K562 (cell line): ENCODE data around the gene UNC80. TPM values are rescaled to one million over a fixed set of nuclear protein-coding genes. Genes with fewer than 3 reads are reported as not detected.

Experiments
- C11orf30 ChIP-seq: fragments of 450-650 bp; IDR thresholded peaks from 2 replicates; pipeline ENCODE4 v1.6.1; 2016; ENCODE audit warnings: low read depth, mild to moderate bottlenecking
- FOXA3 ChIP-seq, 2 experiments: fragments of 450-650 bp in 1 of 2; sonication (generic) in 1 of 2; formaldehyde crosslinking; IDR thresholded peaks in 1 of 2; conservative IDR thresholded peaks in 1 of 2; 2 replicates each; pipeline versions ENCODE4 v1.4.0 to v1.8.0; 2020 to 2022; ENCODE audit warnings: mild to moderate bottlenecking in 2 of 2, missing genetic modification reagents in 1 of 2
- FUS ChIP-seq: fragments of 200-400 bp; formaldehyde crosslinking; optimal IDR thresholded peaks from 2 replicates; pipeline ENCODE3; 2017; ENCODE audit warnings: low read depth, low read length
- HDAC3 ChIP-seq: fragments of 450-650 bp; IDR thresholded peaks from 2 replicates; pipeline ENCODE4 v1.6.1; 2018; ENCODE audit warnings: borderline replicate concordance, mild to moderate bottlenecking, moderate library complexity; ENCODE audit not compliant: partially characterized antibody
- HLTF ChIP-seq: fragments of 450-650 bp; IDR thresholded peaks from 2 replicates; pipeline ENCODE4 v1.6.1; 2016
- JUNB ChIP-seq: fragments of 450-650 bp; formaldehyde crosslinking; conservative IDR thresholded peaks from 2 replicates; pipeline ENCODE4 v1.4.0; 2020; ENCODE audit warnings: mild to moderate bottlenecking
- JUND ChIP-seq, 2 experiments: IDR thresholded peaks; 2 replicates in 1 of 2; 3 replicates in 1 of 2; pipeline ENCODE4 v1.6.1; 2011; ENCODE audit warnings: borderline replicate concordance in 2 of 2, low read depth in 2 of 2, low read length in 2 of 2, improper control_type of control experiment in 1 of 2, missing biosample characterization in 1 of 2, missing genetic modification characterization in 1 of 2, missing genetic modification reagents in 1 of 2
- KDM1A ChIP-seq, 2 experiments: fragments of 450-650 bp; IDR thresholded peaks; 2 replicates each; pipeline ENCODE4 v1.6.1; 2016; ENCODE audit warnings: mild to moderate bottlenecking in 2 of 2
- MAFF ChIP-seq: IDR thresholded peaks from 2 replicates; pipeline ENCODE4 v1.6.1; 2012; ENCODE audit warnings: low read length, improper control_type of control experiment
- POLR2G ChIP-seq: fragments of 200-400 bp; formaldehyde crosslinking; IDR thresholded peaks from 2 replicates; pipeline ENCODE4 v1.6.1; 2017; ENCODE audit warnings: low read depth, mild to moderate bottlenecking, antibody characterized with exemption, low read length, moderate library complexity
- PREB ChIP-seq: sonication (generic); formaldehyde crosslinking; IDR thresholded peaks from 2 replicates; pipeline ENCODE4 v1.8.1; 2023; ENCODE audit warnings: mild to moderate bottlenecking, missing genetic modification reagents
- RAD51 ChIP-seq: fragments of 450-650 bp; IDR thresholded peaks from 2 replicates; pipeline ENCODE4 v1.7.1; 2016; ENCODE audit warnings: low read depth, mild to moderate bottlenecking, borderline replicate concordance
- SIN3A ChIP-seq, 2 experiments: fragments of 150-350 bp in 1 of 2; IDR thresholded peaks; 2 replicates each; pipeline ENCODE4 v1.6.1; 2011 to 2016; ENCODE audit warnings: borderline replicate concordance in 2 of 2, low read depth in 2 of 2, low read length in 2 of 2, mild to moderate bottlenecking in 2 of 2, moderate library complexity in 2 of 2; ENCODE audit not compliant: control insufficient read depth in 1 of 2
- SMARCA4 ChIP-seq: fragments of 450-650 bp; IDR thresholded peaks from 2 replicates; pipeline ENCODE4 v1.6.1; 2016
- SMARCC2 ChIP-seq: fragments of 450-650 bp; IDR thresholded peaks from 2 replicates; pipeline ENCODE4 v1.6.1; 2017; ENCODE audit warnings: antibody characterized with exemption, moderate library complexity, mild to moderate bottlenecking, low read depth
- THRB ChIP-seq: fragments of 450-650 bp; formaldehyde crosslinking; conservative IDR thresholded peaks from 2 replicates; pipeline ENCODE4 v1.4.0; 2022; ENCODE audit warnings: mild to moderate bottlenecking, missing genetic modification characterization
- XRCC5 ChIP-seq: fragments of 200-400 bp; formaldehyde crosslinking; IDR thresholded peaks from 2 replicates; pipeline ENCODE4 v1.6.1; 2017; ENCODE audit warnings: low read depth, mild to moderate bottlenecking, low read length
- YY1 ChIP-seq, 3 experiments: IDR thresholded peaks; 2 replicates each; pipeline ENCODE4 v1.6.1; 2011; ENCODE audit warnings: low read length in 2 of 3, mild to moderate bottlenecking in 2 of 3, moderate library complexity in 2 of 3, borderline replicate concordance in 1 of 3, control low read depth in 1 of 3, low read depth in 1 of 3; ENCODE audit not compliant: insufficient read depth in 3 of 3, insufficient replicate concordance in 2 of 3, control insufficient read depth in 1 of 3, insufficient read length in 1 of 3; ENCODE audit errors: extremely low read depth in 1 of 3
- ZBTB1 ChIP-seq: sonication (generic); formaldehyde crosslinking; IDR thresholded peaks from 2 replicates; pipeline ENCODE4 v1.8.1; 2023; ENCODE audit warnings: missing genetic modification reagents, low read depth, mild to moderate bottlenecking, borderline replicate concordance
- ZFP1 ChIP-seq: fragments of 450-650 bp; formaldehyde crosslinking; IDR thresholded peaks from 2 replicates; pipeline ENCODE4 v1.4.0; 2020; ENCODE audit warnings: mild to moderate bottlenecking, mixed read lengths
- ZNF146 ChIP-seq: IDR thresholded peaks from one replicate; pipeline ENCODE4 v1.6.1; 2018; ENCODE audit warnings: missing compliant biosample characterization; ENCODE audit not compliant: unreplicated experiment
- ZNF3 ChIP-seq: fragments of 250-450 bp; sonication (Bioruptor Pico); IDR thresholded peaks from 2 replicates; pipeline ENCODE4 v1.5.0; 2021; ENCODE audit warnings: mild to moderate bottlenecking, moderate library complexity
- ZNF449 ChIP-seq: fragments of 250-450 bp; sonication (Bioruptor Pico); IDR thresholded peaks from 2 replicates; pipeline ENCODE4 v1.8.0; 2022; ENCODE audit warnings: moderate library complexity, mild to moderate bottlenecking, inconsistent platforms
- ZNF561 ChIP-seq: fragments of 450-650 bp; formaldehyde crosslinking; conservative IDR thresholded peaks from 2 replicates; pipeline ENCODE4 v1.4.0; 2020; ENCODE audit warnings: mild to moderate bottlenecking, moderate library complexity
- ZNF764 ChIP-seq: fragments of 250-450 bp; sonication (Bioruptor Pico); IDR thresholded peaks from 2 replicates; pipeline ENCODE4 v1.4.0; 2020; ENCODE audit warnings: low read depth, mild to moderate bottlenecking, moderate library complexity
- ZNF830 ChIP-seq: fragments of 250-450 bp; sonication (Bioruptor Pico); IDR thresholded peaks from 2 replicates; pipeline ENCODE4 v1.5.0; 2021; ENCODE audit warnings: mild to moderate bottlenecking
- polyA plus RNA-seq, 8 experiments: library from polyadenylated mRNA; depleted of rRNA in 4 of 8; stranded (reverse) in 5 of 8; unstranded in 3 of 8; fragments of >200 nt; fragmentation: Nextera tagmentation in 2 of 8; fragmentation: Illumina TruSeq in 1 of 8; extraction: Ambion mirVana in 2 of 8; extraction: Trizol in 1 of 8; gene quantifications; 2 replicates each; pipeline versions ENCODE4 v1.2.1 to v1.2.3, GENCODE V29; 2011 to 2014; ENCODE audit warnings: inconsistent platforms in 1 of 8, missing spikeins in 1 of 8
- total RNA-seq, 7 experiments: library from RNA; depleted of rRNA in 6 of 7; stranded (reverse); fragments of >200 nt in 6 of 7; fragmentation: Illumina TruSeq in 2 of 7; extraction: Trizol in 2 of 7; gene quantifications; 2 replicates each; pipeline versions ENCODE4 v1.2.1 to v1.2.3, GENCODE V29; 2011 to 2021; ENCODE audit warnings: low replicate concordance in 1 of 7

Gene UNC80
- total and polyA plus RNA-seq, 9 of the 15 experiments (the other 6 are each of a cell fraction or from before 2014, with no cell fraction given): under 0.01 to 0.04 (median 0.01) TPM; not detected in 5

GRCh38 chr2:209988010-209988409 lies 216.4 kb downstream of the UNC80 start (continued):
- TF ChIP-seq ZFP1 (CRISPR knock-in tag) (no peak), POLR2G (no peak), JUND (IDR thresholded peaks at IDR 0.05; ENCODE audit: borderline replicate concordance, low read depth, low read length) (peak; percentile 43; the same call in 1 of the 2 replicates), JUND (tag; IDR thresholded peaks at IDR 0.05; ENCODE audit: borderline replicate concordance, low read depth, low read length) (peak; percentile 18; the same call in 1 of the 3 replicates), PREB (no peak), ZNF146 (CRISPR knock-in tag) (no peak), MAFF (no peak), ZNF561 (CRISPR knock-in tag) (no peak), KDM1A (IDR thresholded peaks at IDR 0.05) (0 out of 4 replicates have a peak, but pooled peaks of 1 of the 2 experiments have one; percentile 28), ZNF3 (CRISPR knock-in tag) (no peak), FUS (no peak), JUNB (no peak), SIN3A (IDR thresholded peaks at IDR 0.05; ENCODE audit: borderline replicate concordance in 2 of 2, control insufficient read depth in 1 of 2, low read depth in 2 of 2, low read length in 2 of 2) (no peak), YY1 (IDR thresholded peaks at IDR 0.05; ENCODE audit: borderline replicate concordance in 1 of 3, control insufficient read depth in 1 of 3, extremely low read depth in 1 of 3, insufficient read depth in 3 of 3, insufficient read length in 1 of 3, insufficient replicate concordance in 2 of 3, low read depth in 1 of 3, low read length in 2 of 3) (no peak), HDAC3 (no peak), THRB (CRISPR knock-in tag) (no peak), FOXA3 (CRISPR knock-in tag; conservative IDR thresholded peaks at IDR 0.05 in 1 of 2, IDR thresholded peaks at IDR 0.05 in 1 of 2) (peak in 1 of 2 experiments; percentile 34; a peak in 1 of 4 replicates), ZBTB1 (CRISPR knock-in tag) (no peak), SMARCA4 (peak; percentile 86), ZNF830 (CRISPR knock-in tag) (no peak), SMARCC2 (peak; percentile 66; the same call in 1 of the 2 replicates), RAD51 (no peak), ZNF449 (CRISPR knock-in tag) (no peak), HLTF (no peak), ZNF764 (CRISPR knock-in tag) (no peak), XRCC5 (no peak), C11orf30 (peak; percentile 57; the same call in 1 of the 2 replicates)
